HepG2 (cell line): Measurements from ENCODE around the gene AARSD1. TPM values are rescaled to one million over a fixed set of nuclear protein-coding genes. Genes with fewer than 3 reads are reported as not detected.

Source experiments
- ASH2L ChIP-seq: fragments of 300-600, 200-600 bp; sonication (generic); IDR thresholded peaks from 2 replicates; pipeline ENCODE4 v1.7.0; 2017; ENCODE audit warnings: low read depth, mild to moderate bottlenecking, moderate library complexity, mixed read lengths, low read length; ENCODE audit not compliant: insufficient read length
- BRCA1 ChIP-seq: sonication (generic); formaldehyde crosslinking; IDR thresholded peaks from 2 replicates; pipeline ENCODE4 v1.4.0; 2020; ENCODE audit warnings: missing genetic modification reagents
- ELF1 ChIP-seq: sonication (generic); formaldehyde crosslinking; IDR thresholded peaks from 2 replicates; pipeline ENCODE4 v1.4.0; 2020; ENCODE audit warnings: missing genetic modification reagents
- NR2F6 ChIP-seq, 2 experiments: IDR thresholded peaks; 2 replicates each; pipeline ENCODE4 v1.6.1; 2016; ENCODE audit warnings: antibody characterized with exemption in 1 of 2, mild to moderate bottlenecking in 1 of 2
- PAX8 ChIP-seq: sonication (generic); formaldehyde crosslinking; IDR thresholded peaks from 2 replicates; pipeline ENCODE4 v1.8.0; 2022; ENCODE audit warnings: mild to moderate bottlenecking, missing genetic modification reagents, borderline replicate concordance
- PRDM15 ChIP-seq: sonication (generic); formaldehyde crosslinking; IDR thresholded peaks from 2 replicates; pipeline ENCODE4 v1.4.0; 2020; ENCODE audit warnings: missing genetic modification reagents
- TEAD3 ChIP-seq: optimal IDR thresholded peaks from 2 replicates; pipeline ENCODE3; 2016; ENCODE audit warnings: borderline replicate concordance
- ZMAT3 ChIP-seq: sonication (generic); formaldehyde crosslinking; conservative IDR thresholded peaks from 2 replicates; pipeline ENCODE4 v1.7.0; 2021; ENCODE audit warnings: missing genetic modification reagents
- ZNF343 ChIP-seq: sonication (generic); formaldehyde crosslinking; IDR thresholded peaks from 2 replicates; pipeline ENCODE4 v1.4.0; 2020; ENCODE audit warnings: mild to moderate bottlenecking, missing genetic modification reagents
- ZNF546 ChIP-seq: sonication (generic); formaldehyde crosslinking; conservative IDR thresholded peaks from 2 replicates; pipeline ENCODE4 v1.8.1; 2023; ENCODE audit warnings: mild to moderate bottlenecking, missing genetic modification reagents
- polyA plus RNA-seq, 8 experiments: library from polyadenylated mRNA; depleted of rRNA in 3 of 8; stranded (reverse) in 7 of 8; unstranded in 1 of 8; fragments of >200 nt; fragmentation: Illumina TruSeq in 4 of 8; extraction: Trizol in 4 of 8; gene quantifications; 2 replicates each; pipeline versions ENCODE4 v1.2.1 to v1.2.3, GENCODE V29; 2011 to 2016; ENCODE audit warnings: low read depth in 4 of 8, missing spikeins in 1 of 8, mixed read lengths in 1 of 8; ENCODE audit not compliant: insufficient read depth in 1 of 8
- total RNA-seq, 5 experiments: library from RNA; depleted of rRNA; stranded (reverse); fragments of >200 nt; fragmentation: Illumina TruSeq; extraction: Trizol; gene quantifications; 2 replicates each; pipeline ENCODE4 v1.2.3, GENCODE V29; 2016; ENCODE audit warnings: low read depth in 1 of 5
- TF ChIP-seq, protein P1 (sequence below): sonication (generic); formaldehyde crosslinking; IDR thresholded peaks from 2 replicates; pipeline ENCODE4 v1.4.0; 2020; ENCODE audit warnings: missing genetic modification reagents, borderline replicate concordance
- TF ChIP-seq, protein P2 (sequence below): sonication (generic); formaldehyde crosslinking; IDR thresholded peaks from 2 replicates; pipeline ENCODE4 v1.4.0; 2020; ENCODE audit warnings: mild to moderate bottlenecking, missing genetic modification reagents
- TF ChIP-seq, protein P3 (sequence below): sonication (generic); formaldehyde crosslinking; IDR thresholded peaks from 2 replicates; pipeline ENCODE4 v1.4.0; 2020; ENCODE audit warnings: missing genetic modification reagents
- TF ChIP-seq, protein P4 (sequence below), 2 experiments: sonication (generic) in 1 of 2; formaldehyde crosslinking in 1 of 2; IDR thresholded peaks; 2 replicates each; pipeline versions ENCODE4 v1.5.1 to v1.6.1; 2011 to 2020; ENCODE audit warnings: borderline replicate concordance in 1 of 2, low read depth in 1 of 2, low read length in 1 of 2, mild to moderate bottlenecking in 1 of 2, missing genetic modification reagents in 1 of 2, moderate library complexity in 1 of 2

Gene AARSD1
- total and polyA plus RNA-seq, 2 of the 13 experiments (the other 11 are each of a cell fraction or from before 2014, with no cell fraction given): 24.7 to 29.3 TPM

DNA sequence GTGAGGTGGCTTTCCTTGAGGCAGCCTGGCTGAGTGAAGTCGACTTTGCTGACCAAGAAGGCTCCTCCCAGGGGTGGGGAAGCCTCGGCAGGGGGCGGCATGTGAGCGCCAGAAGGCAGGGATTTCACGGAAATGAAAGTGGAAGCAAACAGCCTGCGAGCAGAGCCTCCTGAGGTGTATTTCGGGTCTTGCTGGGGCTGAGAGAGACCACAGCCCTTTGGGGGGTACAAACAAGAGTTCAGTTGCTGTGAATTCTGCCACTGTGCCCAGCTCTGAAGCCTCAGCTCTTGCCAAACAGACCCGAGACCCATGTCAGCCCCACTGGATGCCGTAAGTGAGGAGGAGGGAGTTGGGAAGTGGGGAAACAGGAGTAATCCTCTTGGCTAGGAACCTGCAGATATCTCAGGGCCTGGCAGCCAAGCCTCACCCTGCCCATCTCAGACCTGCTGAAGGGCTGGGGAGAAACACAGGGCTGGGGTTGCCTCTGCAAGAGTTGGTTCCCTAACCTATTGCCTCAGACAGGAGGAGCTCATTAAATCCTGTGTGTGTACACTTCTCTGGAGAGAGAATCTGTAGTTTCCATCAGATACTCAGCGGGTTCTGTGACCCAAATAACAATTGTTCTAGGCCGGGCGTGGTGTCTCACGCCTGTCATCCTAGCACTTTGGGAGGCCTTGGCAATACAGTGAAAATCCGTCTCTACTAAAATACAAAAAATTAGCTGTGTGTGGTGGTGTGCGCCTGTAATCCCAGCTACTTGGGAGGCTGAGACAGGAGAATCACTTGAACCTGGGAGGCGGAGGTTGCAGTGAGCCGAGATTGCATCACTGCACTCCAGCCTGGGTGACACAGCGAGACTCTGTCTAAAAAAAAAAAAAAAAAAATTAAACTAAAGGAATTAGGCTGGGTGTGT lies 42.6 kb upstream of the AARSD1 start, which contains the start of gene IFI35 (continued):
- TF ChIP-seq PRDM15 (0 out of 2 replicates have a peak, but pooled peaks have one; percentile 28), ASH2L (peak; percentile 93), ELF1 (CRISPR knock-in tag) (peak; percentile 77), BRCA1 (CRISPR knock-in tag) (0 out of 2 replicates have a peak, but pooled peaks have one; percentile 71), PAX8 (CRISPR knock-in tag) (peak; percentile 77; the same call in 1 of the 2 replicates), TEAD3 (CRISPR knock-in tag) (peak; percentile 44), ZNF546 (no peak), ZMAT3 (0 out of 2 replicates have a peak, but pooled peaks have one; percentile 23), NR2F6 (IDR thresholded peaks at IDR 0.05) (no peak; the same call in 1 of the 2 replicates), NR2F6 (CRISPR knock-in tag; IDR thresholded peaks at IDR 0.05) (peak; percentile 28; the same call in 1 of the 2 replicates), ZNF343 (CRISPR knock-in tag) (0 out of 2 replicates have a peak, but pooled peaks have one; percentile 33)
- TF ChIP-seq, protein P1, sequence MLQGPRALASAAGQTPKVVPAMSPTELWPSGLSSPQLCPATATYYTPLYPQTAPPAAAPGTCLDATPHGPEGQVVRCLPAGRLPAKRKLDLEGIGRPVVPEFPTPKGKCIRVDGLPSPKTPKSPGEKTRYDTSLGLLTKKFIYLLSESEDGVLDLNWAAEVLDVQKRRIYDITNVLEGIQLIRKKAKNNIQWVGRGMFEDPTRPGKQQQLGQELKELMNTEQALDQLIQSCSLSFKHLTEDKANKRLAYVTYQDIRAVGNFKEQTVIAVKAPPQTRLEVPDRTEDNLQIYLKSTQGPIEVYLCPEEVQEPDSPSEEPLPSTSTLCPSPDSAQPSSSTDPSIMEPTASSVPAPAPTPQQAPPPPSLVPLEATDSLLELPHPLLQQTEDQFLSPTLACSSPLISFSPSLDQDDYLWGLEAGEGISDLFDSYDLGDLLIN (CRISPR knock-in tag): 0 out of 2 replicates have a peak, but pooled peaks have one; percentile 54
- TF ChIP-seq, protein P2, sequence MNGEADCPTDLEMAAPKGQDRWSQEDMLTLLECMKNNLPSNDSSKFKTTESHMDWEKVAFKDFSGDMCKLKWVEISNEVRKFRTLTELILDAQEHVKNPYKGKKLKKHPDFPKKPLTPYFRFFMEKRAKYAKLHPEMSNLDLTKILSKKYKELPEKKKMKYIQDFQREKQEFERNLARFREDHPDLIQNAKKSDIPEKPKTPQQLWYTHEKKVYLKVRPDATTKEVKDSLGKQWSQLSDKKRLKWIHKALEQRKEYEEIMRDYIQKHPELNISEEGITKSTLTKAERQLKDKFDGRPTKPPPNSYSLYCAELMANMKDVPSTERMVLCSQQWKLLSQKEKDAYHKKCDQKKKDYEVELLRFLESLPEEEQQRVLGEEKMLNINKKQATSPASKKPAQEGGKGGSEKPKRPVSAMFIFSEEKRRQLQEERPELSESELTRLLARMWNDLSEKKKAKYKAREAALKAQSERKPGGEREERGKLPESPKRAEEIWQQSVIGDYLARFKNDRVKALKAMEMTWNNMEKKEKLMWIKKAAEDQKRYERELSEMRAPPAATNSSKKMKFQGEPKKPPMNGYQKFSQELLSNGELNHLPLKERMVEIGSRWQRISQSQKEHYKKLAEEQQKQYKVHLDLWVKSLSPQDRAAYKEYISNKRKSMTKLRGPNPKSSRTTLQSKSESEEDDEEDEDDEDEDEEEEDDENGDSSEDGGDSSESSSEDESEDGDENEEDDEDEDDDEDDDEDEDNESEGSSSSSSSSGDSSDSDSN (CRISPR knock-in tag): peak; percentile 65; the same call in 1 of the 2 replicates
- TF ChIP-seq, protein P3, sequence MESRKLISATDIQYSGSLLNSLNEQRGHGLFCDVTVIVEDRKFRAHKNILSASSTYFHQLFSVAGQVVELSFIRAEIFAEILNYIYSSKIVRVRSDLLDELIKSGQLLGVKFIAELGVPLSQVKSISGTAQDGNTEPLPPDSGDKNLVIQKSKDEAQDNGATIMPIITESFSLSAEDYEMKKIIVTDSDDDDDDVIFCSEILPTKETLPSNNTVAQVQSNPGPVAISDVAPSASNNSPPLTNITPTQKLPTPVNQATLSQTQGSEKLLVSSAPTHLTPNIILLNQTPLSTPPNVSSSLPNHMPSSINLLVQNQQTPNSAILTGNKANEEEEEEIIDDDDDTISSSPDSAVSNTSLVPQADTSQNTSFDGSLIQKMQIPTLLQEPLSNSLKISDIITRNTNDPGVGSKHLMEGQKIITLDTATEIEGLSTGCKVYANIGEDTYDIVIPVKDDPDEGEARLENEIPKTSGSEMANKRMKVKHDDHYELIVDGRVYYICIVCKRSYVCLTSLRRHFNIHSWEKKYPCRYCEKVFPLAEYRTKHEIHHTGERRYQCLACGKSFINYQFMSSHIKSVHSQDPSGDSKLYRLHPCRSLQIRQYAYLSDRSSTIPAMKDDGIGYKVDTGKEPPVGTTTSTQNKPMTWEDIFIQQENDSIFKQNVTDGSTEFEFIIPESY (CRISPR knock-in tag): peak; percentile 39
- TF ChIP-seq, protein P4, sequence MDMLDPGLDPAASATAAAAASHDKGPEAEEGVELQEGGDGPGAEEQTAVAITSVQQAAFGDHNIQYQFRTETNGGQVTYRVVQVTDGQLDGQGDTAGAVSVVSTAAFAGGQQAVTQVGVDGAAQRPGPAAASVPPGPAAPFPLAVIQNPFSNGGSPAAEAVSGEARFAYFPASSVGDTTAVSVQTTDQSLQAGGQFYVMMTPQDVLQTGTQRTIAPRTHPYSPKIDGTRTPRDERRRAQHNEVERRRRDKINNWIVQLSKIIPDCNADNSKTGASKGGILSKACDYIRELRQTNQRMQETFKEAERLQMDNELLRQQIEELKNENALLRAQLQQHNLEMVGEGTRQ (IDR thresholded peaks at IDR 0.05; ENCODE audit: low read depth, low read length): no peak
- TF ChIP-seq, protein P4 (CRISPR knock-in tag; IDR thresholded peaks at IDR 0.05; ENCODE audit: borderline replicate concordance): 0 out of 2 replicates have a peak, but pooled peaks have one; percentile 25
